K562 (cell line): ENCODE data around the gene MVB12B.
"Not testable (repeated sequence)": the region's sequence is repeated elsewhere in the genome, so short reads cannot be mapped to it uniquely, and the experiment has no call there.

Experiments used
- CTCF ChIP-seq, 3 experiments: IDR thresholded peaks in 2 of 3; conservative IDR thresholded peaks in 1 of 3; 2 replicates each; pipeline ENCODE4 v1.5.1; 2011 to 2012; ENCODE audit warnings: low read length in 3 of 3, mild to moderate bottlenecking in 3 of 3, control low read depth in 2 of 3, improper control_type of control experiment in 1 of 3, inconsistent platforms in 1 of 3, low read depth in 1 of 3, mixed read lengths in 1 of 3, moderate library complexity in 1 of 3; ENCODE audit not compliant: insufficient read depth in 2 of 3
- FOSL1 ChIP-seq: fragments of 200-800 bp; sonication (Bioruptor generic); conservative IDR thresholded peaks from 2 replicates; pipeline ENCODE4 v1.6.1; 2016; ENCODE audit warnings: missing genetic modification characterization, missing compliant biosample characterization
- FOXP1 ChIP-seq: sonication (generic); formaldehyde crosslinking; IDR thresholded peaks from 2 replicates; pipeline ENCODE4 v1.8.0; 2022; ENCODE audit warnings: mild to moderate bottlenecking, missing genetic modification reagents
- NRF1 ChIP-seq, 2 experiments: fragments of 450-650 bp; IDR thresholded peaks in 1 of 2; conservative IDR thresholded peaks in 1 of 2; 2 replicates each; pipeline ENCODE4 v1.6.1; 2014; ENCODE audit warnings: mild to moderate bottlenecking in 2 of 2
- SUPT5H ChIP-seq: fragments of 450-650 bp; IDR thresholded peaks from 2 replicates; pipeline ENCODE4 v1.6.1; 2016
- ZZZ3 ChIP-seq: fragments of 450-650 bp; IDR thresholded peaks from 2 replicates; pipeline ENCODE4 v1.6.1; 2016; ENCODE audit warnings: antibody characterized with exemption, mild to moderate bottlenecking, moderate library complexity
- TF ChIP-seq, protein P1 (sequence below): fragments of 450-650 bp; formaldehyde crosslinking; IDR thresholded peaks from 2 replicates; pipeline ENCODE4 v1.4.0; 2022; ENCODE audit warnings: missing genetic modification characterization
- TF ChIP-seq, protein P2 (sequence below): sonication (generic); formaldehyde crosslinking; IDR thresholded peaks from 2 replicates; pipeline ENCODE4 v1.8.0; 2023; ENCODE audit warnings: missing genetic modification reagents, mild to moderate bottlenecking, borderline replicate concordance

DNA sequence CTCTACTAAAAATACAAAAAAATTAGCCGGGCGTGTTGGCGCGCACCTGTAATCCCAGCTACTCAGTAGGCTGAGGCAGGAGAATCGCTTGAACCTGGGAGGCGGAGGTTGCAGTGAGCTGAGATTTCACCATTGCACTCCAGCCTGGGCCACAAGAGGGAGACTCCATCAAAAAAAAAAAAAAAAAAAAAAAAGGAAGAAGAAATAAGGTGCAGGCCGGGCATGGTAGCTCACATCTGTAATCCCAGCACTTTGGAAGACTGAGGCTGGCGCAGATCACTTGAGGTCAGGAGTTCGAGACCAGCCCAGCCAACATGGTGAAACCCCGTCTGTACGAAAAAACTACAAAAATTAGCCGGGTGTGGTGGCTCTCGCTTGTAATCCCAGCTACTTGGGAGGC, 228.8 kb downstream of the MVB12B start:
- not testable (repeated sequence) for TF ChIP-seq ZZZ3; FOXP1 (CRISPR knock-in tag); FOSL1 (tag); SUPT5H; NRF1 (conservative IDR thresholded peaks at IDR 0.05 in 1 of 2, IDR thresholded peaks at IDR 0.05 in 1 of 2)
- TF ChIP-seq, protein P1, sequence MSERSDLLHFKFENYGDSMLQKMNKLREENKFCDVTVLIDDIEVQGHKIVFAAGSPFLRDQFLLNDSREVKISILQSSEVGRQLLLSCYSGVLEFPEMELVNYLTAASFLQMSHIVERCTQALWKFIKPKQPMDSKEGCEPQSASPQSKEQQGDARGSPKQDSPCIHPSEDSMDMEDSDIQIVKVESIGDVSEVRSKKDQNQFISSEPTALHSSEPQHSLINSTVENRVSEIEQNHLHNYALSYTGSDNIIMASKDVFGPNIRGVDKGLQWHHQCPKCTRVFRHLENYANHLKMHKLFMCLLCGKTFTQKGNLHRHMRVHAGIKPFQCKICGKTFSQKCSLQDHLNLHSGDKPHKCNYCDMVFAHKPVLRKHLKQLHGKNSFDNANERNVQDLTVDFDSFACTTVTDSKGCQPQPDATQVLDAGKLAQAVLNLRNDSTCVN (CRISPR knock-in tag) = not testable (repeated sequence)
- TF ChIP-seq CTCF (IDR thresholded peaks at IDR 0.05 in 2 of 3, conservative IDR thresholded peaks at IDR 0.05 in 1 of 3; ENCODE audit: insufficient read depth in 2 of 3, low read depth in 1 of 3, low read length in 3 of 3) = peak in 1 of 3 experiments; percentile 10; a peak in 1 of 6 replicates
- TF ChIP-seq, protein P2, sequence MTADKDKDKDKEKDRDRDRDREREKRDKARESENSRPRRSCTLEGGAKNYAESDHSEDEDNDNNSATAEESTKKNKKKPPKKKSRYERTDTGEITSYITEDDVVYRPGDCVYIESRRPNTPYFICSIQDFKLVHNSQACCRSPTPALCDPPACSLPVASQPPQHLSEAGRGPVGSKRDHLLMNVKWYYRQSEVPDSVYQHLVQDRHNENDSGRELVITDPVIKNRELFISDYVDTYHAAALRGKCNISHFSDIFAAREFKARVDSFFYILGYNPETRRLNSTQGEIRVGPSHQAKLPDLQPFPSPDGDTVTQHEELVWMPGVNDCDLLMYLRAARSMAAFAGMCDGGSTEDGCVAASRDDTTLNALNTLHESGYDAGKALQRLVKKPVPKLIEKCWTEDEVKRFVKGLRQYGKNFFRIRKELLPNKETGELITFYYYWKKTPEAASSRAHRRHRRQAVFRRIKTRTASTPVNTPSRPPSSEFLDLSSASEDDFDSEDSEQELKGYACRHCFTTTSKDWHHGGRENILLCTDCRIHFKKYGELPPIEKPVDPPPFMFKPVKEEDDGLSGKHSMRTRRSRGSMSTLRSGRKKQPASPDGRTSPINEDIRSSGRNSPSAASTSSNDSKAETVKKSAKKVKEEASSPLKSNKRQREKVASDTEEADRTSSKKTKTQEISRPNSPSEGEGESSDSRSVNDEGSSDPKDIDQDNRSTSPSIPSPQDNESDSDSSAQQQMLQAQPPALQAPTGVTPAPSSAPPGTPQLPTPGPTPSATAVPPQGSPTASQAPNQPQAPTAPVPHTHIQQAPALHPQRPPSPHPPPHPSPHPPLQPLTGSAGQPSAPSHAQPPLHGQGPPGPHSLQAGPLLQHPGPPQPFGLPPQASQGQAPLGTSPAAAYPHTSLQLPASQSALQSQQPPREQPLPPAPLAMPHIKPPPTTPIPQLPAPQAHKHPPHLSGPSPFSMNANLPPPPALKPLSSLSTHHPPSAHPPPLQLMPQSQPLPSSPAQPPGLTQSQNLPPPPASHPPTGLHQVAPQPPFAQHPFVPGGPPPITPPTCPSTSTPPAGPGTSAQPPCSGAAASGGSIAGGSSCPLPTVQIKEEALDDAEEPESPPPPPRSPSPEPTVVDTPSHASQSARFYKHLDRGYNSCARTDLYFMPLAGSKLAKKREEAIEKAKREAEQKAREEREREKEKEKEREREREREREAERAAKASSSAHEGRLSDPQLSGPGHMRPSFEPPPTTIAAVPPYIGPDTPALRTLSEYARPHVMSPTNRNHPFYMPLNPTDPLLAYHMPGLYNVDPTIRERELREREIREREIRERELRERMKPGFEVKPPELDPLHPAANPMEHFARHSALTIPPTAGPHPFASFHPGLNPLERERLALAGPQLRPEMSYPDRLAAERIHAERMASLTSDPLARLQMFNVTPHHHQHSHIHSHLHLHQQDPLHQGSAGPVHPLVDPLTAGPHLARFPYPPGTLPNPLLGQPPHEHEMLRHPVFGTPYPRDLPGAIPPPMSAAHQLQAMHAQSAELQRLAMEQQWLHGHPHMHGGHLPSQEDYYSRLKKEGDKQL (CRISPR knock-in tag) = not testable (repeated sequence)
